Caco-2 (cell line): ENCODE measurements around the gene MAP4K3. TPM values are rescaled to one million over a fixed set of nuclear protein-coding genes. Genes with fewer than 3 reads are reported as not detected.

Experiments used
- BruUV-seq: library from RNA; stranded (reverse); fragments of 400-500 nt; replicated peaks from 2 replicates; lab custom pipeline; 2021; lab: Mats Ljungman, UMichigan
- CTCF ChIA-PET: fragments of 300-600 bp; sonication (Branson Sonifier 250); formaldehyde crosslinking; loops from one replicate; lab custom pipeline; 2022; ENCODE audit warnings: antibody characterized with exemption; lab: Charles Lee
- POLR2A ChIA-PET: fragments of 300-600 bp; sonication (Branson Sonifier 250); formaldehyde crosslinking; loops from one replicate; lab custom pipeline; 2022; ENCODE audit warnings: antibody characterized with exemption; lab: Charles Lee
- DNase-seq, 2 experiments: peaks; one replicate each; pipeline versions ENCODE4 v3.0.0 to v3.0.0-alpha.2; 2020 to 2022
- H3K27me3 ChIP-seq: replicated peaks from 2 replicates; pipeline ENCODE4 v1.6.0; 2011; ENCODE audit warnings: low read length; ENCODE audit not compliant: control insufficient read depth, insufficient read depth
- H3K36me3 ChIP-seq: 2 replicates; pipeline ENCODE4 v1.5.1; 2011; ENCODE audit warnings: low read length; ENCODE audit not compliant: control insufficient read depth, insufficient read depth
- H3K4me1 ChIP-seq: fragments of 250-450 bp; sonication (Bioruptor Pico); 2 replicates; pipeline ENCODE4 v1.5.1; 2020; ENCODE audit warnings: mild to moderate bottlenecking
- H3K4me3 ChIP-seq: 2 replicates; pipeline ENCODE4 v1.5.1; 2011; ENCODE audit warnings: low read depth, mild to moderate bottlenecking, control low read depth, low read length
- H3K9me3 ChIP-seq: fragments of 250-450 bp; sonication (Bioruptor Pico); 2 replicates; pipeline ENCODE4 v1.5.1; 2020; ENCODE audit warnings: mild to moderate bottlenecking, moderate library complexity
- H3K27ac Mint-ChIP-seq: one replicate; pipeline ENCODE4 v1.8.0; 2022; ENCODE audit warnings: mixed read lengths; ENCODE audit not compliant: unreplicated experiment
- H3K27me3 Mint-ChIP-seq: one replicate; pipeline ENCODE4 v1.8.0; 2022; ENCODE audit warnings: mixed read lengths; ENCODE audit not compliant: insufficient read depth, unreplicated experiment
- H3K36me3 Mint-ChIP-seq: one replicate; pipeline ENCODE4 v1.8.0; 2022; ENCODE audit warnings: mild to moderate bottlenecking, mixed read lengths; ENCODE audit not compliant: insufficient read depth, unreplicated experiment
- H3K4me1 Mint-ChIP-seq: one replicate; pipeline ENCODE4 v1.8.0; 2022; ENCODE audit warnings: low read depth, mixed read lengths; ENCODE audit not compliant: unreplicated experiment
- H3K4me3 Mint-ChIP-seq: one replicate; pipeline ENCODE4 v1.8.0; 2022; ENCODE audit warnings: mild to moderate bottlenecking, moderate library complexity, mixed read lengths; ENCODE audit not compliant: unreplicated experiment
- H3K9me3 Mint-ChIP-seq: one replicate; pipeline ENCODE4 v1.8.0; 2022; ENCODE audit warnings: mixed read lengths; ENCODE audit not compliant: unreplicated experiment
- CTCF ChIP-seq, 2 experiments: fragments of 200-600 bp in 1 of 2; IDR thresholded peaks; 1 replicate in 1 of 2; 2 replicates in 1 of 2; pipeline versions ENCODE4 v1.5.1 to v1.8.0; 2011 to 2022; ENCODE audit warnings: antibody characterized with exemption in 1 of 2, control low read depth in 1 of 2, inconsistent platforms in 1 of 2, low read depth in 1 of 2, low read length in 1 of 2, mild to moderate bottlenecking in 1 of 2, moderate library complexity in 1 of 2; ENCODE audit not compliant: insufficient read depth in 1 of 2, severe bottlenecking in 1 of 2, unreplicated experiment in 1 of 2
- intact Hi-C: fragments of 100-400 bp; cut with micrococcal nuclease; formaldehyde crosslinking; loops from one replicate; pipeline ENCODE4 v1.10.0; 2022; ENCODE audit not compliant: unreplicated experiment
- total RNA-seq: library from RNA; stranded (reverse); gene quantifications from 2 replicates; pipeline ENCODE4 v1.2.3, GENCODE V29; 2022

MAP4K3 gene
- total RNA-seq, 1 experiment from 2014 or later: 46.1 TPM

DNA sequence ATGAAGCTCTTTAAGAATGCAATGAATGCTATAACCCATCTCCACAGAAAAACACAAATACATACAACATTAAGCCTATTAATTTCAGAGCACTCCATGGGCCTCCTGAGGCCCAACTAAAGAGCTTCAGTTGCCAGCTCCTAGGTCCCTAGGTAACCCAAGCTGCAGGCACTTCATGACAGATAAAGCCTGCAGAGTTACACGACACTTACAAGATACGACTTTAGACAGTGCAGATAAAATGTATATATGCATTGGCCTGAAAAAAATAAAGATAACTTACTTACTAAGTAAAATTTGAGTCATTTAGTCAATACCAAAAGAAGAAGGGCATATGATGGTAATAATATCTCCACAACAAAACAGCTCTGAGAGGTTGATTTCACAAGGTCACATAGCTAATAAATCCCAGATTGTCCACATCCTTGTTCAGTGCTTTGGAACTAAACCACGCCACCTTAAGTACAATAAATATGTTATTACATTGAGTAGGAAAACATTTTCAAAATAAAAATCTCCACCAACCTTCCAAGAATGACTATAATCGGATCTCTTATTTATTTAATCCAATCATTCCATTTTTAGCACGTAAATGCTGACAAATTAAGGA is 3.4 kb downstream of the MAP4K3 start:
- no peaks in the 10 kb centered on the region for H3K9me3 ChIP-seq
- H3K27ac Mint-ChIP-seq: no peak overlapping the region
- no peaks in the 10 kb centered on the region for H3K27me3 Mint-ChIP-seq
- BruUV-seq: no TSS peak
- no peak overlapping the region for H3K4me3 ChIP-seq
- no peak for DNase-seq
- CTCF ChIA-PET: interaction anchor here (0.5 kb wide), 1 partner anchor 1357 kb away, joined by 3 read pairs; no protein-coding TSS in a partner anchor
- no peak overlapping the region for H3K4me3 Mint-ChIP-seq
- no peaks in the 10 kb centered on the region for H3K9me3 Mint-ChIP-seq
- intact Hi-C loops: no loop called here
- no peaks in the 10 kb centered on the region for H3K36me3 ChIP-seq
- peaks cover 9% of the 10 kb centered on the region for H3K36me3 Mint-ChIP-seq
- no peaks in the 10 kb centered on the region for H3K27me3 ChIP-seq
- peaks cover 34% of the 10 kb centered on the region for H3K4me1 ChIP-seq
- POLR2A ChIA-PET: no interaction called here
- peaks cover 50% of the 10 kb centered on the region for H3K4me1 Mint-ChIP-seq
- no peak for TF ChIP-seq CTCF (IDR thresholded peaks at IDR 0.05; ENCODE audit: insufficient read depth in 1 of 2, low read depth in 1 of 2, low read length in 1 of 2, severe bottlenecking in 1 of 2, unreplicated experiment in 1 of 2)

DNA sequence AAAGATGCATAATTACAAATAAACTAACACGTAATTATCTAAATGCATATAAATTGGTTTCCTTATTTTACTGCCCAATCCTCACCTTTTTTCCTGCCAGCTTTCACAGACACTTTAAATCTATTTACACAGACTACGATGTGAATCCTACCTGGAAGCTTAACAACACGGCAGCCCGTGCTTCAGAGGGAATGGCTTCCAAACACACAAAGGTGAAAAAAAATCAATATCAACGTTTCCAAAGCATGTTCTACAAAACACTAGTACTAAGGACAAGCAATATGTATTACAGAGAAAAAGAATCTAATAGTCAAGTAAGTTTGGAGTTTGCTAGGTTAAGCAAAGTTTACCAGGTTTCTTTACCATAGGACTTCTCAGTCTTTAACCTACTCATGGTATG is 4.4 kb downstream of the MAP4K3 start:
- TF ChIP-seq CTCF (IDR thresholded peaks at IDR 0.05; ENCODE audit: insufficient read depth in 1 of 2, low read depth in 1 of 2, low read length in 1 of 2, severe bottlenecking in 1 of 2, unreplicated experiment in 1 of 2): no peak
- ChIA-PET CTCF (no interaction called here), POLR2A (no interaction called here)
- Mint-ChIP-seq H3K4me3 (no peak overlapping the region), H3K27me3 (no peaks in the 10 kb centered on the region), H3K9me3 (no peaks in the 10 kb centered on the region), H3K4me1 (peaks cover 50% of the 10 kb centered on the region), H3K36me3 (peaks cover 9% of the 10 kb centered on the region), H3K27ac (no peak overlapping the region)
- Histone ChIP-seq H3K27me3 (no peaks in the 10 kb centered on the region), H3K36me3 (no peaks in the 10 kb centered on the region), H3K4me3 (no peak overlapping the region), H3K4me1 (peaks cover 29% of the 10 kb centered on the region), H3K9me3 (no peaks in the 10 kb centered on the region)
- BruUV-seq: no TSS peak
- DNase-seq: no peak
- intact Hi-C loops: no loop called here

DNA sequence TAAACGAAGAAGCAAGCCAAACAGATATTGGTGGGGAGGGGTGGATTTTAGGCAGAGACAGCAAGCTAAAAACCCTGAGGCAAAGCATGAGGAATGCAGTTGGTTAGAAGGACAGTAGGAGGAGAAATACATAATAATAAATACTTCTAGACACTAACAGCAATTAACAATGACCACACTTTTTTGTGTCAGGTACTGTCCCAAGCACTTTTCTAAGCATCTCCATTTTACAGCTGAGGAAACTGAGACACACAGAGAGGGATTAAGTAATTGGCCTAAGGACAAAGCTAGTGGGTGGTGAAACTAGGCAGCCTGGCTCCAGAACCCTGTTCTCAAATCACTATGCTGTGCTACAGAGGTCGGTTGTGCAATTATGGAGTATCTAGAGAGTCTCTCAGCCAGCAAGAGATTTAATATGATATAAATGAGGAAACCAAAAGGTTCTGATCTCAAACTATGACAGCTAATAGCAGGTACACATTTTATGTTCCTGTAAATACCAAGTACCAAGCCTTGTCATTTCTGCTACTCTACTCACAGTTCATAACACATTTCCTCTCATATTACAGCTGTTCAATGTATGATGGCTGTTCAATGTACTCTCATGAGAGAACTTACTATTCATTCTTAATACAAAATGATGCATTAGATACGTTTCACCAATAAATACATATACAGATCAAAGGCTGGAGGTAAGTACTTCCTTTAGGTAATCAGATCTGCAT is 5.3 kb downstream of the MAP4K3 start:
- H3K36me3 ChIP-seq: no peaks in the 10 kb centered on the region
- CTCF ChIA-PET: interaction anchor here (1.0 kb wide), 1 partner anchor 299 kb away, joined by 3 read pairs; no protein-coding TSS in a partner anchor
- BruUV-seq: no TSS peak
- POLR2A ChIA-PET: no interaction called here
- no peaks in the 10 kb centered on the region for H3K9me3 ChIP-seq
- peaks cover 29% of the 10 kb centered on the region for H3K4me1 ChIP-seq
- no peak for DNase-seq
- TF ChIP-seq CTCF (IDR thresholded peaks at IDR 0.05; ENCODE audit: insufficient read depth in 1 of 2, low read depth in 1 of 2, low read length in 1 of 2, severe bottlenecking in 1 of 2, unreplicated experiment in 1 of 2): no peak
- intact Hi-C loops: no loop called here
- H3K27me3 ChIP-seq: no peaks in the 10 kb centered on the region
- Mint-ChIP-seq H3K9me3 (no peaks in the 10 kb centered on the region), H3K4me1 (peaks cover 55% of the 10 kb centered on the region), H3K4me3 (no peak overlapping the region), H3K27ac (no peak overlapping the region), H3K36me3 (peaks cover under 1% of the 10 kb centered on the region), H3K27me3 (no peaks in the 10 kb centered on the region)
- H3K4me3 ChIP-seq: no peak overlapping the region
